Natural killer cell treated with Interleukin-12 subunit alpha and Interleukin-12 subunit beta and Interleukin-15 and Interleukin-18, amount 100 ng/mL, for 72 hours (primary cell): ENCODE results near the gene PPP1R11. TPM values are rescaled to one million over a fixed set of nuclear protein-coding genes. Genes with fewer than 3 reads are reported as not detected.

ENCODE experiments used
- ATAC-seq, 2 donors: fragments of 150-1000 bp; cut with Tn5 transposase in 1 of 2; sonication (Bioruptor Pico), chemical (Tn5 transposase) in 1 of 2; 2 replicates each; pipeline ENCODE4 v1.10.0; 2021
- DNase-seq: peaks from one replicate; pipeline ENCODE4 v3.0.0; 2022; ENCODE audit warnings: low spot score
- H3K27ac Mint-ChIP-seq, 2 donors: 1 replicate in 1 of 2; 2 replicates in 1 of 2; pipeline ENCODE4 v1.8.0; 2022; ENCODE audit warnings: mixed read lengths in 2 of 2, mild to moderate bottlenecking in 1 of 2, moderate library complexity in 1 of 2
- H3K27me3 Mint-ChIP-seq, 2 donors: 1 replicate in 1 of 2; 2 replicates in 1 of 2; pipeline ENCODE4 v1.8.0; 2022; ENCODE audit warnings: mixed read lengths in 2 of 2
- H3K36me3 Mint-ChIP-seq: one replicate; pipeline ENCODE4 v1.8.0; 2022; ENCODE audit warnings: mixed read lengths
- H3K4me1 Mint-ChIP-seq, 2 donors: 1 replicate in 1 of 2; 2 replicates in 1 of 2; pipeline ENCODE4 v1.8.0; 2022; ENCODE audit warnings: low read depth in 2 of 2, mixed read lengths in 2 of 2, mild to moderate bottlenecking in 1 of 2
- H3K4me3 Mint-ChIP-seq: one replicate; pipeline ENCODE4 v1.8.0; 2022; ENCODE audit warnings: mixed read lengths
- H3K9me3 Mint-ChIP-seq: 2 replicates; pipeline ENCODE4 v1.8.0; 2022; ENCODE audit warnings: mixed read lengths
- total RNA-seq, 2 donors: library from RNA; stranded (reverse); gene quantifications; one replicate each; pipeline ENCODE4 v1.2.3, GENCODE V29; 2022

Gene PPP1R11
- total RNA-seq, 2 donors from 2014 or later, result 50.3 to 82.0 TPM

GRCh38 chr6:30096829-30097228 is 29.8 kb downstream of the PPP1R11 start:
- Mint-ChIP-seq H3K4me1 (peaks cover 17 to 19% of the 10 kb centered on the region in 2 donors), H3K27ac (no peak overlapping the region), H3K36me3 (no peaks in the 10 kb centered on the region), H3K9me3 (no peaks in the 10 kb centered on the region), H3K4me3 (no peak overlapping the region), H3K27me3 (peaks cover 69 to 90% of the 10 kb centered on the region in 2 donors)
- ATAC-seq, result no peak
- DNase-seq, result no peak

GRCh38 chr6:30097902-30098768 is 31.1 kb downstream of the PPP1R11 start:
- Mint-ChIP-seq H3K27me3 (peaks cover 63 to 77% of the 10 kb centered on the region in 2 donors), H3K27ac (no peak overlapping the region), H3K9me3 (no peaks in the 10 kb centered on the region), H3K4me1 (peaks cover 26 to 28% of the 10 kb centered on the region in 2 donors), H3K36me3 (no peaks in the 10 kb centered on the region), H3K4me3 (no peak overlapping the region)
- ATAC-seq (no peak), DNase-seq (no peak)

DNA sequence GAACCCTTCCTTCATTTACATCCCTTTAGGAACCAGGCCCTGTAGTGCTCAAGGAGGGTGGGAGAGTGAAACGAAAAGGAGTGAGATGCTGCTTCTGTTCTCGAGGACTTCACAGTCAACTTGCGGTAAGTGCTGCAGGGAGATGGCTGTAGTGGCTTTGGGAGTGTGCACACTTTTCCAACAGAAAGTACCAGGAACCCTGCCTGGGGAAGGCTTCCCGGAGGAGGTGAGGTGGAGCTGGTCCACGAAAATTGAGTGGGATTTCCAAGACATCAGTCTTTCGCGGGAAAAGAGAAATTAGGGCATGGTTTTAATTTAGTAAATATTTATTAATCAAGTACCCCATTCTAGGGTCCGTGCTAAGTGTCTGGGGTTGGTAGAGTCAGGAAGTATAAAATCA is 33.2 kb downstream of the PPP1R11 start:
- Mint-ChIP-seq H3K4me3 (peak overlapping the region; percentile 61), H3K27me3 (peaks cover 57 to 58% of the 10 kb centered on the region in 2 donors), H3K4me1 (peaks cover 31 to 33% of the 10 kb centered on the region in 2 donors), H3K36me3 (no peaks in the 10 kb centered on the region), H3K9me3 (no peaks in the 10 kb centered on the region), H3K27ac (no peak overlapping the region)
- DNase-seq, result no peak
- ATAC-seq, result no peak

DNA sequence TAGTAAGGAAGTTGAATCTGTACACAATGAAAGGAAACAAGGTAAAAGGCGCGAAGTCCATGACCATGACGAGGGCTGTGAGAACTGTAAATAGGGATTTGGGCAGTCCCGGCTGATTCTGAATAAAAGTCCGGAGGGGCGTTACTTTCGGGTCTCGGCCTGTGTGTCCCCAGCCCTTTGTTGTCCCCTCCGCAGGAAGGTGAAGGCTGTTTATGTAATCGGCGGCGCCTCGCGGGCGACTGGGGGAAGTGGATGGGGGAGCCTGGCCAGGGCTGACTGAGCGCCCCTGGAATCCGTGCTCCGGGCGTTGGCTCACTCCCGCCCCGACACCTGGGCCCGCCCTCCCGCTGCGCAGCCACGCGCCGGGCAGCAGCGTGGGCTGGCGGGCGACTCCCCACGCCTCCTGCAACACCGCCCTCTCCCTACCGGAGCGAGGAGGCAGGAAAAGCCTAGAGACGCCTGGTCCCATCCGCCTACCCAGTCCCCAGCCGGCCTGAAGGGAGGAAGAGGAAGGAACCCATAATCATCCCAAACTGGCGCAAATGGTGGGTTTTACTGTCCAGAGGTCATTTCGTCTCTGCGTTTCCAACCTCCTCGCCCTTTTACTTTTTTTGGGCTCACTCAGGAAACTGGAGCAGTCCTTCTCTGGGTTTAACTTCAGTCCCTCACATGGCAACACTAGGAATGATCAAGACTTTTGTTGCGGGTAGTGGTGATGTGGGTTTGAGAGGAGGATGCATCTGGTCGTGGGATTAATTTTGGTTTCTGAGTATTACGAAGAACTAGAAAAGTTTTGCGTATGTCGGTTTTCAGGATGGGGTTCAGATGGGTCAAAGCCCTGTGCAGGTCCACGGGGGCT is 33.8 kb downstream of the PPP1R11 start:
- H3K27ac Mint-ChIP-seq, result no peak overlapping the region
- peak overlapping the region; percentile 79 for H3K4me3 Mint-ChIP-seq
- DNase-seq (no peak), ATAC-seq (no peak)
- no peaks in the 10 kb centered on the region for H3K36me3 Mint-ChIP-seq
- peaks cover 31 to 33% of the 10 kb centered on the region in 2 donors for H3K4me1 Mint-ChIP-seq
- H3K27me3 Mint-ChIP-seq, result peaks cover 52 to 54% of the 10 kb centered on the region in 2 donors
- no peaks in the 10 kb centered on the region for H3K9me3 Mint-ChIP-seq

- no peaks in the 10 kb centered on the region for H3K9me3 Mint-ChIP-seq
- peak overlapping the region in 1 of 2 donors; percentile 58 for H3K27ac Mint-ChIP-seq
- H3K4me1 Mint-ChIP-seq, result peaks cover 31 to 33% of the 10 kb centered on the region in 2 donors
- peaks cover 49 to 55% of the 10 kb centered on the region in 2 donors for H3K27me3 Mint-ChIP-seq
- H3K36me3 Mint-ChIP-seq, result no peaks in the 10 kb centered on the region
- ATAC-seq (peak; percentile 88 to 94), DNase-seq (peak; percentile 84)
- peak overlapping the region; percentile 79 for H3K4me3 Mint-ChIP-seq
Measured at GRCh38 chr6:30101444-30102413, 34.7 kb downstream of the PPP1R11 start.

DNA sequence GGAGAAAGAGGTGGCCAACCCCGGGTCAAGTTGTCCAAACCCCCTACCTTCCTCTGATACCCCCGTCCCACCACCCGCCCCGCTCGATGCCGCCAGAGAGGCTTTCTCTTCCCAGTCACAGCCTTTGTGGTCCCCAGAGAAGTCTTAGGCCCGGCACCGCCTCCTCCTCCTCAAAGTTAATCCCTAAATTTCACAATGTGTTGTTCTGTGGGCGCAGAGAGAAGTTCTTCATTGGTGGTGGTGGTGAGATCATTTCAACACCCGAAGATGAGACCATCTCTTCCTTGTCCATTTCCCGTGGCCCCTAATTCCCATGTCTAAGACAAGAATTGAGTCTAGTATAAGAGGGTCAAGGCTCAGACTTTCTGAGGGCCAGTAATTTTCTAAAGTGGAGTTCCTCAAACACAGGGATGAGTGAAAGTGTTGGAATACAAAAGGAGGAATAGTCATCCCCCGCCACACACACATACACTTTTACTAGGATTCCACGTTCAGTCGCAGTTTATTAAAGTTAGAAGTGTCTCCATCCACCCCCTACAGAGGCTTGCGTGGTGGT is 35.5 kb downstream of the PPP1R11 start:
- H3K27ac Mint-ChIP-seq, result peak overlapping the region in 1 of 2 donors; percentile 58
- no peak for ATAC-seq
- peaks cover 31 to 33% of the 10 kb centered on the region in 2 donors for H3K4me1 Mint-ChIP-seq
- H3K36me3 Mint-ChIP-seq, result no peaks in the 10 kb centered on the region
- peak overlapping the region; percentile 79 for H3K4me3 Mint-ChIP-seq
- no peak for DNase-seq
- H3K27me3 Mint-ChIP-seq, result peaks cover 44 to 49% of the 10 kb centered on the region in 2 donors
- H3K9me3 Mint-ChIP-seq, result no peaks in the 10 kb centered on the region

- peak overlapping the region; percentile 79 for H3K4me3 Mint-ChIP-seq
- H3K9me3 Mint-ChIP-seq, result no peaks in the 10 kb centered on the region
- peaks cover 35 to 37% of the 10 kb centered on the region in 2 donors for H3K4me1 Mint-ChIP-seq
- peak; percentile 83 to 85 for ATAC-seq
- peak; percentile 85 for DNase-seq
- H3K27ac Mint-ChIP-seq, result peak overlapping the region in 1 of 2 donors; percentile 58
- no peaks in the 10 kb centered on the region for H3K36me3 Mint-ChIP-seq
- peaks cover 44 to 50% of the 10 kb centered on the region in 2 donors for H3K27me3 Mint-ChIP-seq
Measured at GRCh38 chr6:30102970-30103871, 36.2 kb downstream of the PPP1R11 start.

DNA sequence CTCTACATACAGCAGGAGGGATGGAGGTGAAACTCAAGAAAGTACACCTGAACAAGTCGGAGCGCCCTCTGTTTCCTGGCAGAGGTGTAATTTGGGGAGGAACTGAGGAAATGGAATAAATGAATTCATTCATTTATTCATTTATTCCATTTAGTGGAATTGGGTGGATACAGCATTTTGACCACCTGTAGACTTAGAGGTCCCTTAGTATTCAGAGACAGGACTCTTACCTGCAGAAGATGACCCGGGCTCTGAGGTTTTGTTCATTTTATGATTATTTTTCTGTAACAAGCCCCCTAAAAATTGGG is 36.8 kb downstream of the PPP1R11 start:
- no peak for DNase-seq
- Mint-ChIP-seq H3K27ac (no peak overlapping the region), H3K4me1 (peaks cover 37 to 40% of the 10 kb centered on the region in 2 donors)

GRCh38 chr6:30104661-30105060 is 37.7 kb downstream of the PPP1R11 start:
- Mint-ChIP-seq H3K27ac (no peak overlapping the region), H3K36me3 (no peaks in the 10 kb centered on the region), H3K27me3 (peaks cover 40 to 46% of the 10 kb centered on the region in 2 donors), H3K4me1 (peaks cover 37 to 41% of the 10 kb centered on the region in 2 donors), H3K4me3 (no peak overlapping the region), H3K9me3 (no peaks in the 10 kb centered on the region)
- no peak for DNase-seq
- no peak for ATAC-seq

More for the DNA sequence above, 36.8 kb downstream of the PPP1R11 start:
- Mint-ChIP-seq H3K4me3 (peak overlapping the region; percentile 79), H3K27me3 (peaks cover 44 to 49% of the 10 kb centered on the region in 2 donors), H3K9me3 (no peaks in the 10 kb centered on the region), H3K36me3 (no peaks in the 10 kb centered on the region)
- no peak for ATAC-seq

DNA sequence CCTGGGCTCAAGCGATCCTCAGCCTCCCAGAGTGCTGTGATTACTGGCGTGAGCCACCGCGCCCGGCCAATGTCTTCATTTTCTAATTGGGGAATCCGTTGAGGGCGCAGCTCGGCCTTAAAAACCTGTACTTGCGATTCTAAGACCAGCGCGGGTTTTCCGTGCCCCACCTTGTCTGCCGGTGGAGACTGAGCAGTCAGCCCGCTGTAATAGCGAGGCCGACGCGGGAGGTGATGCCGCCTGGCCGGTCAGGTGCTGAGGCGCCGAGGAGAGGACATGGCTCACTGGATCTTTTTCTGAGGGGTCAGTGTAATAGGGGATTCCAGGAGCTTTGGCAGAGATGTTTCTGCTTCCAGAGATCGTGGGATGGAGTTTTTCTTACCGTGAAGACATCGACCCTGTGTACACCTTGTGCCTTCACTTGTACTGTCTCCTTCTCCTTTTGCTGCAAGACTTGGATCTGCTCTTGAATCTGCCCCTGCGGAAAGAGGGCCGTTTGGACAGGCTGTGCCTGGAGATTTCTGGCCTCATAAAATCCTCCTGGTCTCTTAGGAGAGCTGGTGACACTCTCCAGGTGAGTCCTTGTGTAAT is 44.4 kb downstream of the PPP1R11 start:
- DNase-seq (no peak), ATAC-seq (no peak)
- Mint-ChIP-seq H3K27ac (no peak overlapping the region), H3K4me1 (peaks cover 14 to 18% of the 10 kb centered on the region in 2 donors), H3K27me3 (peaks cover 48 to 53% of the 10 kb centered on the region in 2 donors), H3K4me3 (no peak overlapping the region), H3K9me3 (no peaks in the 10 kb centered on the region), H3K36me3 (no peaks in the 10 kb centered on the region)

DNA sequence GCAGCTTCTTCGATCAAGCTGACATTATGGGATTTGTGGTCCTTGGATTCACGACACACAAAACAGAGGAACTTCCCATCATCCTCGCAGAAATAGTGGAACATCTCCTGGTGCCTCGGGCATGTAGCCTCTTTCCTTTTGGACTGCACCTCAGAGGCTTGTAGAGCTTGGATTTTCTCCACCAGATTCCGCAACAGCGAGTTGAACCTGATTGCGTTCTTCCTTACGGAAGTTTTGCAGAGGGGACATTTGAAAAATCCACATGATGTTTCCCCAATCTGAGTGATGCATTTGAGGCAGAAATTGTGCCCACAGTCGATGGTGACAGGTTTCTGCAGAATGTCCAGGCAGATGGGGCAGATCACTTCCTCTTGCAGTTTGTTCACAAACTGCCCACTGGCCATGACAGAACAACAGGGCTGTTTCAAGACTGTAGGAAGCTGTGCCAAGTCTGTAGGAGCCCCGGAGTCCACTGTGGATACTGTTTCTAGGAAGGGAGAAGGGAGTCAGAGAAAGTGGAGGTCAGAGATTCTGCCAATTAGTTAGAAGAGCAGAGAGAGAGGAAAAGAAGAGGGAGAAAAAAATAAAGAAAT is 45.5 kb downstream of the PPP1R11 start:
- peaks cover 46 to 50% of the 10 kb centered on the region in 2 donors for H3K27me3 Mint-ChIP-seq
- H3K36me3 Mint-ChIP-seq, result no peaks in the 10 kb centered on the region
- H3K9me3 Mint-ChIP-seq, result no peaks in the 10 kb centered on the region

More for the DNA sequence above, 45.5 kb downstream of the PPP1R11 start:
- Mint-ChIP-seq H3K4me1 (peaks cover 14 to 18% of the 10 kb centered on the region in 2 donors), H3K27ac (no peak overlapping the region), H3K4me3 (no peak overlapping the region)
- DNase-seq (no peak), ATAC-seq (no peak)
